ENCODE data around the gene PPP1R14B. TPM values are rescaled to one million over a fixed set of nuclear protein-coding genes. Genes with fewer than 3 reads are reported as not detected.

The PPP1R14B gene
- total RNA-seq, 4 donors from 2014 or later: 127 to 220 (median 158) TPM

GRCh38 chr11:64284962-64285884 lies 38.5 kb upstream of the PPP1R14B start, which contains the start of gene GPR137:
Gene GPR137 (plus strand): TSS chr11:64285848. CDS start chr11:64286525, 677 bp downstream.
- Histone ChIP-seq H3K4me1 (peaks cover 29% of the 10 kb centered on the region), H3K9me3 (no peaks in the 10 kb centered on the region), H3K27me3 (no peaks in the 10 kb centered on the region), H3K4me3 (peak within 1 kb of the TSS; percentile 81), H3K27ac (peak within 1 kb of the TSS; percentile 92), H3K36me3 (peaks cover 6% of the 10 kb centered on the region)
- WGBS: 0% methylated on average over 7 of the region's 102 CpGs
- TF ChIP-seq EP300 (IDR thresholded peaks at IDR 0.05) (no peak), CTCF (IDR thresholded peaks at IDR 0.05) (no peak), POLR2A (IDR thresholded peaks at IDR 0.05) (peak in 1 of 2 donors; percentile 11), POLR2AphosphoS5 (IDR thresholded peaks at IDR 0.05) (peak in 1 of 3 donors; percentile 77)
- DNase-seq (ENCODE audit: low spot score in 2 of 2): peak; percentile 92 to 95

- H3K27me3 ChIP-seq: no peaks in the 10 kb centered on the region
- peaks cover 6% of the 10 kb centered on the region for H3K36me3 ChIP-seq
- H3K27ac ChIP-seq: peak within 1 kb of the TSS; percentile 92
- WGBS: 4% methylated on average over 9 of the region's 44 CpGs
- TF ChIP-seq POLR2AphosphoS5 (IDR thresholded peaks at IDR 0.05) (no peak), POLR2A (IDR thresholded peaks at IDR 0.05) (peak in 1 of 2 donors; percentile 5), EP300 (IDR thresholded peaks at IDR 0.05) (no peak)
- H3K9me3 ChIP-seq: no peaks in the 10 kb centered on the region
- H3K4me1 ChIP-seq: peaks cover 29% of the 10 kb centered on the region
- peak; percentile 97 to 98 for DNase-seq (ENCODE audit: low spot score in 2 of 2)
- peak within 1 kb of the TSS; percentile 81 for H3K4me3 ChIP-seq
Observed at GRCh38 chr11:64284048-64284961, 37.6 kb upstream of the PPP1R14B start, which contains the start of gene BAD. Gene BAD (minus strand): TSS chr11:64284665. CDS start chr11:64284368, 297 bp downstream.

- DNase-seq (ENCODE audit: low spot score in 2 of 2): no peak
- WGBS: 83% methylated on average over 3 of the region's 3 CpGs
- TF ChIP-seq POLR2A (IDR thresholded peaks at IDR 0.05): no peak
- TF ChIP-seq POLR2AphosphoS5 (IDR thresholded peaks at IDR 0.05): no peak
- TF ChIP-seq CTCF (IDR thresholded peaks at IDR 0.05): no peak
- no peak for TF ChIP-seq EP300 (IDR thresholded peaks at IDR 0.05)
- no peak overlapping the region for H3K4me3 ChIP-seq
- peaks cover 29% of the 10 kb centered on the region for H3K4me1 ChIP-seq
- H3K9me3 ChIP-seq: no peaks in the 10 kb centered on the region
- H3K36me3 ChIP-seq: peaks cover 9% of the 10 kb centered on the region
- no peaks in the 10 kb centered on the region for H3K27me3 ChIP-seq
- H3K27ac ChIP-seq: no peak overlapping the region
Observed at GRCh38 chr11:64283092-64283491, 36.3 kb upstream of the PPP1R14B start.

- Histone ChIP-seq H3K27ac (no peak overlapping the region), H3K9me3 (no peaks in the 10 kb centered on the region), H3K36me3 (peaks cover 9% of the 10 kb centered on the region), H3K4me3 (no peak overlapping the region), H3K4me1 (peaks cover 33% of the 10 kb centered on the region), H3K27me3 (no peaks in the 10 kb centered on the region)
- no peak for TF ChIP-seq CTCF (IDR thresholded peaks at IDR 0.05)
- no peak for TF ChIP-seq POLR2AphosphoS5 (IDR thresholded peaks at IDR 0.05)
- no peak for TF ChIP-seq EP300 (IDR thresholded peaks at IDR 0.05)
- TF ChIP-seq POLR2A (IDR thresholded peaks at IDR 0.05): no peak
- no peak for DNase-seq (ENCODE audit: low spot score in 2 of 2)
- WGBS: 92% methylated on average over 22 of the region's 22 CpGs
Observed at GRCh38 chr11:64281957-64282770, 35.4 kb upstream of the PPP1R14B start.
